Measurements from ENCODE around the gene CCDC85B.

Gene CCDC85B

DNA sequence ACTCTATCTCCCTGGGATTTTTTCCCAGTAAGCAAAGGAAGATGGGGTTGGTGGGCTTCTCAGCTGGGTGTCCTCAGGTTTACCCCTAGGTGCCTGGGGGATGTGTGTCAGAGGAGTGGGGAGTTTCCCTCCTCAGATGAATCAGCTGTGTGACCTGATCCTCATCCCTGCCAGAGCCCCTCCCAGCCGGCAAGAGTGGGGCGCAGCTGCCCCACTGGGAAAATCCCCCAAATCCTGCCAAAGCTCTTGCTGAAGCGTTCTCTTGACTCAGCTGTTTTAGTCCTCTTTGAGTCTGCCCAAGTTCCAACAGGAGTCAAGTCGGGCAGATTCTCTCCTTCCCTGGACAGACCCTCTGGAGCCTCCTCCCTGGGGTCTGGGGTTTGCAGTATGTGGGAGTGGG lies 22.4 kb downstream of the CCDC85B start:
- no peak for DNase-seq

DNA sequence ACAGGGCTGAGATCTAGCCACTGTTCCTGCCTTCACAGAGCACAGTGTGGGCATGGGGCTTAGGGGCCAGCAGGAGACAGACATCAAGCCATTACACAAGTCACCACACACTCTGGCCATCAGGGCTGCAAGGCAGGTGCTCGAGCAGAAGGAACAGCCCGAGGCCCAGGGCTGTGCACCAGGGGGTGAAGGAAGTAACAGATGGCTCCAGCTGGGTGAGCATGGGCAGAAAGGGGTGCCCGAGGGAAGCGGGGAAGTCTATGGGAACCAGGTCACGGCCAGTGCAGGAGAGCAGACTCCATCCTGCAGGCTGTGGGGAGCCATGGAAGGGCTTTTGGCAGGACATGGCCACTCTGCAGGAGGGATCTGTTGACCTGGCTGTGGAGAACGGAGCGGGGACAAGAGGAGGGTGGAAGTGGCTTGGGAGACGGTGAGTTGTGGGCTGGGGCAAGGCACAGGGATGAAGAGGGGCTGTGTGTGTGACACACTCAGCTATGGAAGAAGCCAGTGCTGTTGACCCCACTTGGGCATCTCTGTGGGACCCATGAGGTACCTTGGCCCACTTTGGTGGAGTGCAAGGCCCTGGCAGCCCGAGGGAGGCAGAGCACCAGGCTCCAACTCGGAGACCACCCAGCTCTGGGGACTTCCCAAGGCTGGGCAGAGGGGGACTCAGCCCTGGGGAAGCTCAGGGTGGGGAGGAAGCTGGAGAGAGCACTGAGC lies 24.8 kb downstream of the CCDC85B start:
- DNase-seq = no peak

- DNase-seq = no peak
Measured at GRCh38 chr11:65915821-65916251, 25.4 kb downstream of the CCDC85B start.

DNA sequence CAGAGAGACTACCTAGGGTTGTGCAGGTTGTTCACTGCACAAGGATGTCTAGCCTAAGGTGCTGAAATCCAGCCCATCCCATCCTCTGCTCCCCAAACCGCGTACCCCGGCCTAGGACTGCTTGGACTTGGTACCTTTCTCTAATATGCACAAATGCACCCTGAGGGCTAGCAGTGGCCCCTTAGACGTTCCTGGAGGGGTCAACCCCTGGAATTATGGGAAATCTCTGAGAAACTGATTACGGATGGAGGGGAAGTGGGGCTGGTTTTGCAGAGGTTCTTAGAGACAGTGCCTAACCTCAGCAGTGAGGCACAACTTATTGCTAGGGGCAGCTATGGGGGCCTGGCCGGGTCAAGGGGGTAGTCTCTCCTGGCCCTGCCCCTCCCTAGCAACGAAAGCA lies 25.9 kb downstream of the CCDC85B start:
- no peak for DNase-seq

DNA sequence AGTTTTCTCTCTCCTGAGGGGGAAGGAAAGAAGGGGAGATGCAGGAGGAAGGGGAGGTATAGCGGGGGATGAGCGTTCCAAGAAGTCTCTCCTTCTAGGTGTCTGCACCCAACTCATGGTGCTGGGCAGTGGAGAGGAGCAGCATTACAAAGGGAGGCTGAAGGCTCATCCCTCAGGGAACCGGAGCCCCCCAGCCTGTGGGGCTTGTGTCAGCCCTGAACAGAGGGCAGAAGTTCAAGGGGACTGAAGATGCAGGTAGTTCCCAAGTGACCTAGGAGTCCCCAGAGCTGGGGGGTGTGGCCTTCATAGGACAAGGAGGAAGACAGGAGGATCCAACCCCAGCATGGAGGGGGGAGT lies 26.6 kb downstream of the CCDC85B start:
- DNase-seq = no peak

- no peak for DNase-seq
Measured at GRCh38 chr11:65917434-65918210, 27.1 kb downstream of the CCDC85B start.

DNA sequence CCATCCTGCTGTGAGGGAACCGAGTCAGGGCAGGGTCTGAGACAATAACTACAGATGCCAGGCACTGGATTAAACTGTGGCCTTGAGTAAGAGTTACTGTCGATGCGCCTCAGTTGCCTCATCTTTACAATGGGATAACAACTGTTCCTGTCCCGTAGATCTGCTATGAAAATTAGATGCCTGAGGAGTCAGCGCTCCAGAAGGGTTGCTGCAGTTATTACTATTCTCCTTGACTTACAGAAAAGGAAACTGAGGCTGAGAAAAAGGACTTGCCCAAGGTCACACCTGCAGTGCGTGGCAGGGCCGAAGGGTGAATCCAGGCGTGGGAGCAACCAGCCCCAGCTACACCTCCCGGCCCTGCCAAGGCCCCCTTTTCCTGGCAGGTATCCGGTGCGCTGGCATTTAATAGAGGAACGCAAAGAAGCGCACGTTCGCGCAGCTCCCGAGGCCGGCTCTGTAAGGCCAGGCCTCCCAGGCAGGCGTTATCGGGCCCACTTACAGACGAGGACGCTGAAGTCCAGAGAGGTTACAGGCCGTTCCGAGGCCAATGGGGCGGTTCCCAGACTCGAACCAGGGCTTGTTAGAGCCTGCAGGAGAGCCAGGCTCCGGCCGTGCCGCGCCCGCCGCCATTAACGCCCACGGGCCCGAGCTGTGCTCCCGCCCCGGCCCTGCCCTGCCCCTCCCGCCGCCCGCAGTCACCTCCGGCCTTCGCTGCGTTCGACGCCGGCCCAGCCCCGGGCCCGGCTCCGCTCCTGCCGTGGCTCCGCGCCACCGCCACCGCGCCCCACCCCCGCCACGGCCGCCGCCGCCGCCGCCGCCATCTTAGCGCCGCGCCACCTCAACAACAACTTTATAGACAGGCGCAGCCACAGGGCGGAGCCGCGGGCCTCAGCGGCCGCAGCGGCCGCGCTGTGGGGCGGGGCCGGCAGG lies 28.0 kb downstream of the CCDC85B start, which contains the start of gene C11orf68:
TSS of gene C11orf68 (minus strand) at position 852 of the 930 bp plus-strand sequence. CDS start at position 821, 31 bp downstream.
- DNase-seq = no peak

GRCh38 chr11:65919141-65919572 lies 28.7 kb downstream of the CCDC85B start, which contains the start of gene DRAP1:
Gene DRAP1 (plus strand): TSS chr11:65919426. CDS start chr11:65919502, 76 bp downstream.
- DNase-seq = peak; percentile 98 to 100 (median 99)

DNA sequence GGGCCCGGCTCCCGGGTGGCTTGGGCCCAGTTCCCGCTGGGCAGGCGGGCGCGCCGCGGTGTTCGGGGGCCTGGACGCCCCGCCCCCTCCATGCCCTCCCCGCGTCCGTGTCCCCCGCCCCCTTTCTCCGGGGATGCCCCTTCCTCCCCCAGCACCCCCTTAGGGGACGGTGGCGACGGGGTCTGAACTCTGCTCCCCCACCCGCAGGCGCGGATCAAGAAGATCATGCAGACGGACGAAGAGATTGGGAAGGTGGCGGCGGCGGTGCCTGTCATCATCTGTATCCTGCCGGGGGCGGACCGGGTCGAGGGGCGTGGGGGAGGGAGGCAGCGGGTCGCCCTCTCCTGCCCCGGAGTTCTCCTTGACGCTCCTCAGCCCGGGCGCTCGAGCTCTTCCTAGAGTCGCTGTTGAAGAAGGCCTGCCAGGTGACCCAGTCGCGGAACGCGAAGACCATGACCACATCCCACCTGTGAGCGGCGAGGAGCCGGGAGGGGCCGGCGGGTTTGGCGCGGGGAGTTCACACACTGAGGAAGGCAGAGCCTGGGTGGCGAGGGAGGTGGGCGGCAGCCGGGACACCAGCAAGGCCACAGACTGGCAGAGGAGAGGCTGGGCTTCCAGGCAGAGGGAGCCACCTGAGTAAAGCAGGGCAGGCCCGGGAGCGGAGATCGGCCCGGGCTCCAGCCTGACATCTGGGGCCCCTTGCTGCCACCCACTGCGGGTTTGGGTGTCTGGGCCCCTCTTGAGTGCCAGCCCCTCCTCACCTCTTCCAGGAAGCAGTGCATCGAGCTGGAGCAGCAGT lies 29.3 kb downstream of the CCDC85B start:
- peak; percentile 47 to 54 (median 52) for DNase-seq

DNA sequence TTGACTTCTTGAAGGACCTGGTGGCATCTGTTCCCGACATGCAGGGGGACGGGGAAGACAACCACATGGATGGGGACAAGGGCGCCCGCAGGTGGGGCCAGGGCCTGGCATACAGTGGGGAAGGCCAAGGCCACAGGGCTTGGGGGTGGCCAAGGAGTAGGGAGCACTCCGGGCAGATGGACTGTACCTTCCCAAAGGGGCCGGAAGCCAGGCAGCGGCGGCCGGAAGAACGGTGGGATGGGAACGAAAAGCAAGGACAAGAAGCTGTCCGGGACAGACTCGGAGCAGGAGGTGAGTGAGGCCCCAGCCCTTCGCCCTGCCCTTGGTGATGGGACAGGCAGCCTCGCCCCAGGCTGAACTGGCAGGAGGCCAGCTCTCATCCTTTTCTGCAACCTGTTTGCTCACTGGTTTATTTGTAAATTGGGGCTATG lies 29.9 kb downstream of the CCDC85B start:
- DNase-seq = no peak

GRCh38 chr11:65921033-65921555 lies 30.6 kb downstream of the CCDC85B start:
- DNase-seq = no peak

DNA sequence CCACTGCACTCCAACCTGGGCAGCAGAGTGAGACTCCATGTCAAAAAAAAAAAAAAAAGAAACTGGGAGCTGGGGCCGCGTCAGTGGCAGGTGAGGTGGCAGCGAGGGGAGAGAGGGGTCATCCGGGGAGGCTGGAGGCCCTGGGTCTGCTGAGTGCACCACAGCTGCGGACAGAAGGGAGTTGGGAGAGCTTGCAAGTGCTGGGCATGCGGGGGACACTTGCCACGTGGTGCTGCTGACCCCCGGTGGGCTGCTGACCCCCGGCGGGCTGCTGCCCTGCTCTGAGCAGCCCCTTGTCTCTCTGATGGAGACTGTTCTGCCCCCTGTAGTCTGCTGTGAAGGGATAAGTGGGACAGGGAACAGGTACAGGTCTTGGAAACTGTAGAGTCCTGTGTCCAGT lies 31.4 kb downstream of the CCDC85B start:
- DNase-seq = no peak

- DNase-seq = no peak
Measured at GRCh38 chr11:65922565-65922964, 32.1 kb downstream of the CCDC85B start.

DNA sequence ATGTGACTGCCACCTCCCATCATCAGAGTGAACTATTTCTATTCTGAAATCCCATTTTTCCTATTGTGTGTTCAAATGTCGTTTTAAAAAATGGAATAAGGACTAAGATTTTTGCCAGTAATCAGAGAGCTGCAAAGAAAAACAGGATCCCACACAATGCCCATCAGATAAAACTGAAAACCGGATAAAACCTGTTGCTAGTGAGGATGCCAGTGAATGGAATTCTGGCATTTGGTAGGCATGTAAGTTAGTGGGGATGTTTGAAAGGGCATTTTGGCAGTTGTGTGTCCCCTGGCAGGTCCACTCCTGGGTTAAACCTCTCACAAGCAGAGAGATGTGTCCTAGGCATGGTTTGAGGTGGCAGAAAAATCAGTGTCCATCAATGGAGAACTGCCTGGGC lies 34.9 kb downstream of the CCDC85B start:
- no peak for DNase-seq

DNA sequence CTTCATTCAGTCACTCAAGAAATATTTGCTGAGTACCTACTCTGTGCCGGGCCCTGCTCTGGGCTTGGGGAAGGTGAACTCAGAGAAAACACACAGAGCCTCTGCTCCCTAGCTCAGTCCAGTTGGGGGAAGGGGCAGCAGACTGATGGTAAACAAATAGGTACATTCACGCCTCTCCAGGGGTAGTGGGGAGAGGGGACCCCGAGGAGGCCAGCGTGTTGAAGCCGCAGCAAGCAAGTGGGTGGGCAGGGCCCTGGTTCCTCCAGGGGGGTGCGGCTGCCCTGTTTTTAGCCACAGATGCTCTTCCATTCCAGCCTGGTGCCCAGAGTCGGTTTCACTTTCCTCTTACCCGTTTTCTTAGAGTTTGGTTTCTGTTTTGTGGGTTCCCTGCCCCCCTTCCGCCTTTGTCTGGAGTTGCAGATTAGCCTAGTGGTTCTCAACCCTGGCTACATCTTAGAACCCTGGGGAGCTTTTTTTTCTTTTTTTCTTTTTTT lies 37.5 kb downstream of the CCDC85B start:
- peak; percentile 24 to 61 (median 57) for DNase-seq

- no peak for DNase-seq
Measured at GRCh38 chr11:65928667-65929066, 38.2 kb downstream of the CCDC85B start.

DNA sequence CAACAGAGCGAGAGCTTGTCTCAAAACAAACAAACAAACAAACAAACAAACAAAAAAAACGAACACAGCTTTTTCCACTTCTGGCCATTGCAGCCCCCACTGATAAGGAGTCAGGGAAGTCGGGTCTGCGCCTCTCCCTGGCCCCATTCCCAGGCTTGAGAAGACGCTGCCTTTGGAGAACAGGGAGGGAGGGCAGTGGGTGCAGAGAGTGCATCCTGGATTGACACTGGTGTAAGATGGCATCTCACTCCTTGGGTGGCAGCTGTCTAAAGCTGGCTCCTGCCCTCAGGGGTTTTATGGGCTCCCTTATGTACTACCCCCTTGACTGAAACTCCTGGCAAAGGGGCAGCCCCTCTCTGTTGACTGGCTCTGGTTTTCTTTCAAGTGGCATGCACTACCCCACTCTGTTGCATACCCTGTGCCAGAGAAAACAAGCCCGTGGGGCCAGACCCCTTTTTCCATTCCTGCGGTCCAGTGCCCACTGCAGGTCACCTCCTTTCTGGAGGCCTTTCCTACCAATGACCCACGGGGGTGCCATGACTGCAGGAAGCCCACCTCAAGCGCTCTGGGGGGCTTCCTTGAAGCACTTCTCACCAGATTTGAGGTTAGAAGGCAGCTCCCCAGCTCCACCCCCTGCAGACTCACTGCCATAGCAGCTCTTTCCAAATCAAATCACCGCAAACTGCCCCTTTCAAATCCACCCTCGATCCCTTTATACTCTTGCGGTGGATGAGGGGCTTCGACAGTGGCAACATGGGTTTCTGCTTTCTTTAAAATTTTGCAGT lies 41.5 kb downstream of the CCDC85B start:
- no peak for DNase-seq

DNA sequence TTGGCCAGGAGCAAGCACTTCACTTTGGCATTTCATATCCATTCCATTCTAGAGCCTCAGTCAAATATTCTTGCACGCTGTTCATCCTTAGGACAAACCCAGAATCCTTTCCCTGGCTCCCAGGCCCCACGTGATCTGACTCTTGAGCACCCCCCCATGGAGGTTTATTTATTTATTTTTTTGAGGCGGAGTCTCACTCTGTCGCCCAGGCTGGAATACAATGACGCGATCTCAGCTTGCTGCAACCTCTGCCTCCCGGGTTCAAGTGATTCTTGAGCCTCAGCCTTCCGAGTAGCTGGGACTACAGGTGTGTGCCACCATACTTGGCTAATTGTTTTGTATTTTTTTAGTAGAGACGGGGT lies 42.1 kb downstream of the CCDC85B start:
- no peak for DNase-seq

DNA sequence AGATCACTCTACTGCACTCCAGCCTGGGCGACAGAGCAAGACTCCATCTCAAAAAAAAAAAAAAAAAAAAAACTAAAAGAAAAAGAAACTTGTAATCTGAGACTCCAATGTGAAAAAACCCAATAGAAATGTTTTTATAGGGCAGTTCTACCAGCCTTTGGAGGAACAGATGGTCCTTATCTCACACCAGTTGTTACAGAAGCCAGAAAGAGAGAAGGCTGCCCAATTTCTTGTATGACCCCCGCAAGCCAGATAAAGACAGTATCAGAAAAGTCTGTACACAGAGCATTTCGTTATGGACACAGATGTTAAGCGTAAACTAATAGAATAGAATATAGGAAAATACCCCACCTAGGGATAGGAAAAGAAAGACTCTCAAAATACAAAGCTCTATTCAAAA lies 43.5 kb downstream of the CCDC85B start:
- no peak for DNase-seq

- no peak for DNase-seq
Measured at GRCh38 chr11:65937766-65938165, 47.3 kb downstream of the CCDC85B start.
